HS-27A (cell line): ENCODE results near the gene FBXL17.
A peak's percentile ranks its signal among the peaks of the same experiment; 100 is the strongest.

Experiments
- DNase-seq: peaks from one replicate; pipeline ENCODE4 v3.0.0-alpha.2; 2012; ENCODE audit warnings: low read depth, missing footprints

The FBXL17 gene

GRCh38 chr5:108149369-108149768, 232.5 kb downstream of the FBXL17 start:
- no peak for DNase-seq

- DNase-seq, result peak; percentile 1
Measured at GRCh38 chr5:108148715-108149139, 233.2 kb downstream of the FBXL17 start.

GRCh38 chr5:108146222-108146621, 235.7 kb downstream of the FBXL17 start:
- DNase-seq, result no peak

GRCh38 chr5:108145351-108145750, 236.5 kb downstream of the FBXL17 start:
- no peak for DNase-seq

GRCh38 chr5:108144332-108144731, 237.6 kb downstream of the FBXL17 start:
- DNase-seq, result no peak

GRCh38 chr5:108143581-108143980, 238.3 kb downstream of the FBXL17 start:
- DNase-seq, result peak; percentile 5

GRCh38 chr5:108141676-108142075, 240.2 kb downstream of the FBXL17 start:
- DNase-seq, result no peak

GRCh38 chr5:108136493-108136892, 245.4 kb downstream of the FBXL17 start:
- DNase-seq, result no peak

- DNase-seq, result no peak
Measured at GRCh38 chr5:108129129-108129528, 252.8 kb downstream of the FBXL17 start.

- no peak for DNase-seq
Measured at GRCh38 chr5:108125771-108126511, 256.0 kb downstream of the FBXL17 start.

GRCh38 chr5:108124596-108124995, 257.3 kb downstream of the FBXL17 start:
- DNase-seq, result no peak

GRCh38 chr5:108122702-108123101, 259.2 kb downstream of the FBXL17 start:
- no peak for DNase-seq

GRCh38 chr5:108118813-108119514, 262.9 kb downstream of the FBXL17 start:
- DNase-seq, result no peak

GRCh38 chr5:108115673-108116072, 266.2 kb downstream of the FBXL17 start:
- no peak for DNase-seq

GRCh38 chr5:108113950-108114349, 267.9 kb downstream of the FBXL17 start:
- DNase-seq, result no peak

- no peak for DNase-seq
Measured at GRCh38 chr5:108111736-108112135, 270.2 kb downstream of the FBXL17 start.

- no peak for DNase-seq
Measured at GRCh38 chr5:108109059-108109458, 272.8 kb downstream of the FBXL17 start.

- DNase-seq, result no peak
Measured at GRCh38 chr5:108104448-108104847, 277.4 kb downstream of the FBXL17 start.

GRCh38 chr5:108102463-108102862, 279.4 kb downstream of the FBXL17 start:
- no peak for DNase-seq

- no peak for DNase-seq
Measured at GRCh38 chr5:108101821-108102220, 280.1 kb downstream of the FBXL17 start.

- DNase-seq, result no peak
Measured at GRCh38 chr5:108101130-108101529, 280.8 kb downstream of the FBXL17 start.

- no peak for DNase-seq
Measured at GRCh38 chr5:108094800-108095199, 287.1 kb downstream of the FBXL17 start.

GRCh38 chr5:108093186-108093585, 288.7 kb downstream of the FBXL17 start:
- DNase-seq, result no peak

- DNase-seq, result no peak
Measured at GRCh38 chr5:108090946-108091345, 291.0 kb downstream of the FBXL17 start.
